HG03025 (cell line): Measurements from ENCODE around the gene IFT122.

Experiments used
- ATAC-seq: cut with Tn5 transposase; IDR thresholded peaks from one replicate; pipeline ENCODE4 v1.9.1; 2021; ENCODE audit warnings: mild to moderate bottlenecking, moderate library complexity; ENCODE audit not compliant: unreplicated experiment, low FRiP score

IFT122 gene

GRCh38 chr3:129415830-129416229 lies 24.2 kb upstream of the IFT122 start:
- ATAC-seq: no peak

GRCh38 chr3:129416415-129416814 lies 23.6 kb upstream of the IFT122 start:
- ATAC-seq: no peak

- ATAC-seq: no peak
Measured at GRCh38 chr3:129417326-129417725, 22.7 kb upstream of the IFT122 start.

- ATAC-seq: no peak
Measured at GRCh38 chr3:129418041-129418973, 21.7 kb upstream of the IFT122 start.

- ATAC-seq: no peak
Measured at GRCh38 chr3:129419476-129419875, 20.5 kb upstream of the IFT122 start.

GRCh38 chr3:129421236-129421883 lies 18.7 kb upstream of the IFT122 start:
- no peak for ATAC-seq

- no peak for ATAC-seq
Measured at GRCh38 chr3:129421988-129422745, 17.9 kb upstream of the IFT122 start.

GRCh38 chr3:129422897-129423296 lies 17.1 kb upstream of the IFT122 start:
- no peak for ATAC-seq

- no peak for ATAC-seq
Measured at GRCh38 chr3:129424185-129424841, 15.7 kb upstream of the IFT122 start.

- no peak for ATAC-seq
Measured at GRCh38 chr3:129425213-129425612, 14.8 kb upstream of the IFT122 start.

GRCh38 chr3:129425619-129426018 lies 14.4 kb upstream of the IFT122 start:
- no peak for ATAC-seq

- no peak for ATAC-seq
Measured at GRCh38 chr3:129428007-129428375, 12.0 kb upstream of the IFT122 start.

- ATAC-seq: peak; percentile 57
Measured at GRCh38 chr3:129428376-129429079, 11.5 kb upstream of the IFT122 start, which contains the start of gene EFCAB12. TSS of gene EFCAB12 (minus strand) at chr3:129428636. CDS start at chr3:129428488, 148 bp downstream.

GRCh38 chr3:129429080-129429451 lies 11.0 kb upstream of the IFT122 start:
- ATAC-seq: no peak

- ATAC-seq: no peak
Measured at GRCh38 chr3:129429602-129430001, 10.4 kb upstream of the IFT122 start.

- no peak for ATAC-seq
Measured at GRCh38 chr3:129432036-129432435, 8.0 kb upstream of the IFT122 start.

- ATAC-seq: no peak
Measured at GRCh38 chr3:129432671-129433070, 7.4 kb upstream of the IFT122 start.

GRCh38 chr3:129433565-129433964 lies 6.5 kb upstream of the IFT122 start:
- ATAC-seq: no peak

GRCh38 chr3:129434140-129434539 lies 5.9 kb upstream of the IFT122 start:
- no peak for ATAC-seq

- no peak for ATAC-seq
Measured at GRCh38 chr3:129435367-129435766, 4.7 kb upstream of the IFT122 start.
